ENCODE results near the gene MYOZ3.

The MYOZ3 gene

DNA sequence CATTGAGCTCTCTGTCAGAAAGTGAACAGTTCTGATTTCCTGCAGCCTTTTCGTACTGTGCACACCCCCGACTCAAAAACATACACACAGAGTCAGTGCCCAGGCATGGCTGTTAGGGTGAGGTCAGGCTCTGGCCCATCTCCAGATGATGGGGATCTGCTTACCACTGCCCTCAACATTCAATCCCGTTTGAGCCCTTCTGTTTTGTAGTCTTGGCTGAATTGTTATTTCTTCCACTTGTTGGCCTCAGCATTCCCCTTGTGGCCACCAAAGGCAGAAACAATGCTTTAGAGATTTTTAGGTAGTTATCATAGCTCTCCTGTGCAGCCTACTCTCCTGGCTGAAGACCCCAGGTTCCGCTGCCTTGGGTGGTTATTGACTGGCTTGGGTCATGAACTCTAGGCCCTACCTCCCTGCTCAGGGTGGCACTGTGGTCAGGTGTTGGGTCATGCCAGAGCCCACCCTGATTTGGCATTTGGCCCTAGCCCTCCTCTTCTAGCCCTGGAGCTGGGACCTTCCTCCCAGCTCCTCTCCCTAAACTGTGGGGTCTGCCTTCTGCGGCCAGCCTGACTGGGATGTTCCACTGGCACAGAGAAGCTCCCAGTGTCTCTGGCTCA is 7.8 kb upstream of the MYOZ3 start:
- no peak for TF ChIP-seq ISL1 (CRISPR knock-in tag; IDR thresholded peaks at IDR 0.05)
- TF ChIP-seq SNAI2 (CRISPR knock-in tag; IDR thresholded peaks at IDR 0.05) = no peak
- TF ChIP-seq GLIS3 (CRISPR knock-in tag; IDR thresholded peaks at IDR 0.05) = no peak
- TF ChIP-seq ARNTL (CRISPR knock-in tag; IDR thresholded peaks at IDR 0.05; ENCODE audit: borderline replicate concordance, low read depth) = no peak
- TF ChIP-seq TOX (CRISPR knock-in tag; IDR thresholded peaks at IDR 0.05; ENCODE audit: borderline replicate concordance) = no peak
- TF ChIP-seq, protein P1, sequence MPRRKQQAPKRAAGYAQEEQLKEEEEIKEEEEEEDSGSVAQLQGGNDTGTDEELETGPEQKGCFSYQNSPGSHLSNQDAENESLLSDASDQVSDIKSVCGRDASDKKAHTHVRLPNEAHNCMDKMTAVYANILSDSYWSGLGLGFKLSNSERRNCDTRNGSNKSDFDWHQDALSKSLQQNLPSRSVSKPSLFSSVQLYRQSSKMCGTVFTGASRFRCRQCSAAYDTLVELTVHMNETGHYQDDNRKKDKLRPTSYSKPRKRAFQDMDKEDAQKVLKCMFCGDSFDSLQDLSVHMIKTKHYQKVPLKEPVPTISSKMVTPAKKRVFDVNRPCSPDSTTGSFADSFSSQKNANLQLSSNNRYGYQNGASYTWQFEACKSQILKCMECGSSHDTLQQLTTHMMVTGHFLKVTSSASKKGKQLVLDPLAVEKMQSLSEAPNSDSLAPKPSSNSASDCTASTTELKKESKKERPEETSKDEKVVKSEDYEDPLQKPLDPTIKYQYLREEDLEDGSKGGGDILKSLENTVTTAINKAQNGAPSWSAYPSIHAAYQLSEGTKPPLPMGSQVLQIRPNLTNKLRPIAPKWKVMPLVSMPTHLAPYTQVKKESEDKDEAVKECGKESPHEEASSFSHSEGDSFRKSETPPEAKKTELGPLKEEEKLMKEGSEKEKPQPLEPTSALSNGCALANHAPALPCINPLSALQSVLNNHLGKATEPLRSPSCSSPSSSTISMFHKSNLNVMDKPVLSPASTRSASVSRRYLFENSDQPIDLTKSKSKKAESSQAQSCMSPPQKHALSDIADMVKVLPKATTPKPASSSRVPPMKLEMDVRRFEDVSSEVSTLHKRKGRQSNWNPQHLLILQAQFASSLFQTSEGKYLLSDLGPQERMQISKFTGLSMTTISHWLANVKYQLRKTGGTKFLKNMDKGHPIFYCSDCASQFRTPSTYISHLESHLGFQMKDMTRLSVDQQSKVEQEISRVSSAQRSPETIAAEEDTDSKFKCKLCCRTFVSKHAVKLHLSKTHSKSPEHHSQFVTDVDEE (CRISPR knock-in tag; IDR thresholded peaks at IDR 0.05) = no peak
- no peak for TF ChIP-seq OSR1 (CRISPR knock-in tag; IDR thresholded peaks at IDR 0.05)
- TF ChIP-seq, protein P2, sequence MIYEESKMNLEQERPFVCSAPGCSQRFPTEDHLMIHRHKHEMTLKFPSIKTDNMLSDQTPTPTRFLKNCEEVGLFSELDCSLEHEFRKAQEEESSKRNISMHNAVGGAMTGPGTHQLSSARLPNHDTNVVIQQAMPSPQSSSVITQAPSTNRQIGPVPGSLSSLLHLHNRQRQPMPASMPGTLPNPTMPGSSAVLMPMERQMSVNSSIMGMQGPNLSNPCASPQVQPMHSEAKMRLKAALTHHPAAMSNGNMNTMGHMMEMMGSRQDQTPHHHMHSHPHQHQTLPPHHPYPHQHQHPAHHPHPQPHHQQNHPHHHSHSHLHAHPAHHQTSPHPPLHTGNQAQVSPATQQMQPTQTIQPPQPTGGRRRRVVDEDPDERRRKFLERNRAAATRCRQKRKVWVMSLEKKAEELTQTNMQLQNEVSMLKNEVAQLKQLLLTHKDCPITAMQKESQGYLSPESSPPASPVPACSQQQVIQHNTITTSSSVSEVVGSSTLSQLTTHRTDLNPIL (CRISPR knock-in tag; IDR thresholded peaks at IDR 0.05; ENCODE audit: low read depth) = no peak
- no peak for TF ChIP-seq RARB (CRISPR knock-in tag; IDR thresholded peaks at IDR 0.05)
- no peak for TF ChIP-seq CSDC2 (CRISPR knock-in tag; IDR thresholded peaks at IDR 0.05)
- peak; percentile 71 for ATAC-seq

DNA sequence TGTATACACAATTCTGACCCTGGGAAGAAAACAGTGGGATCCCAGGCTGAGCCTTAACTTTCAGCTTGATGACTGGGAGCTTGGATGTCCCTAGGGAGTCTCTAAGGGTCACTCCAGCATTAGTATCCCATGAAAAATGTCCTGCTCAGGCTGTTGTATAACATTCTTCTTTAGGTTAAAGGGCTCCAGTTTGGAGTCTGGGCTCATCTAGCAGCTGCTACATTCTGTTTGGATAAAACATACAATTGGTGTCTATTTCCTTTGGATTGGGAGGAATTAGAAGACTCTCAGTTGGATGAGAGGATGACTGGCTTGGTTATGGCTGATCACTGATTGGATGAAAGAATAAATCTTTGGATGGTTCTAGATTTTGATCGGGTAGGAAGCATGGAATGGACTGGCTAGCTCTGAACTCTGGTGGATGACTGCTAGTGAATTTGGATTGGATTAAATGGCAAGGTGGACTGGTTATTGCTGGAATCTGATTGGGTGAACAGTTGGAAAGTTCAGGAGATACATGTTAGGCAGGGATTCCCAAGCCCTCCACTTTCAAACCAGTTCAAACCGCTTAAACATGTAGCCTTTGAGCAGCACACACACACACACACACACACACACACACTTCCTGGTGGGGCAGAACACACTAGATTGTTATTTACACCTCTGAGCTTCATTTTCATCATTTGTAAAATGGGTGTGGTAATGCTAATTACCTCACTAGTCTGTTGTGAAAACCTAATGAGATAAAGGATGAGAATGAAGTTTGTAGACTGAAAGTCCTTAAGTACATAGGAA is 7.1 kb upstream of the MYOZ3 start:
- TF ChIP-seq RARB (CRISPR knock-in tag; IDR thresholded peaks at IDR 0.05) (no peak), ESRRG (CRISPR knock-in tag; IDR thresholded peaks at IDR 0.05) (no peak), ZNF565 (CRISPR knock-in tag; conservative IDR thresholded peaks at IDR 0.05; ENCODE audit: low read depth) (no peak), ARNTL (CRISPR knock-in tag; IDR thresholded peaks at IDR 0.05; ENCODE audit: borderline replicate concordance, low read depth) (no peak), ZFP3 (CRISPR knock-in tag; IDR thresholded peaks at IDR 0.05) (no peak), ZC3H10 (CRISPR knock-in tag; IDR thresholded peaks at IDR 0.05) (no peak), GLIS3 (CRISPR knock-in tag; IDR thresholded peaks at IDR 0.05) (no peak), TOX (CRISPR knock-in tag; IDR thresholded peaks at IDR 0.05; ENCODE audit: borderline replicate concordance) (no peak), CSDC2 (CRISPR knock-in tag; IDR thresholded peaks at IDR 0.05) (no peak), ZNF70 (CRISPR knock-in tag; IDR thresholded peaks at IDR 0.05) (no peak), ZFP30 (CRISPR knock-in tag; IDR thresholded peaks at IDR 0.05) (no peak), OSR1 (CRISPR knock-in tag; IDR thresholded peaks at IDR 0.05) (no peak), BACH2 (CRISPR knock-in tag; IDR thresholded peaks at IDR 0.05; ENCODE audit: borderline replicate concordance) (no peak), ISL1 (CRISPR knock-in tag; IDR thresholded peaks at IDR 0.05) (no peak), SNAI2 (CRISPR knock-in tag; IDR thresholded peaks at IDR 0.05) (no peak)
- TF ChIP-seq, protein P3, sequence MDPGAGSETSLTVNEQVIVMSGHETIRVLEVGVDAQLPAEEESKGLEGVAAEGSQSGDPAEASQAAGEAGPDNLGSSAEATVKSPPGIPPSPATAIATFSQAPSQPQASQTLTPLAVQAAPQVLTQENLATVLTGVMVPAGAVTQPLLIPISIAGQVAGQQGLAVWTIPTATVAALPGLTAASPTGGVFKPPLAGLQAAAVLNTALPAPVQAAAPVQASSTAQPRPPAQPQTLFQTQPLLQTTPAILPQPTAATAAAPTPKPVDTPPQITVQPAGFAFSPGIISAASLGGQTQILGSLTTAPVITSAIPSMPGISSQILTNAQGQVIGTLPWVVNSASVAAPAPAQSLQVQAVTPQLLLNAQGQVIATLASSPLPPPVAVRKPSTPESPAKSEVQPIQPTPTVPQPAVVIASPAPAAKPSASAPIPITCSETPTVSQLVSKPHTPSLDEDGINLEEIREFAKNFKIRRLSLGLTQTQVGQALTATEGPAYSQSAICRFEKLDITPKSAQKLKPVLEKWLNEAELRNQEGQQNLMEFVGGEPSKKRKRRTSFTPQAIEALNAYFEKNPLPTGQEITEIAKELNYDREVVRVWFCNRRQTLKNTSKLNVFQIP (CRISPR knock-in tag; IDR thresholded peaks at IDR 0.05; ENCODE audit: borderline replicate concordance, low read depth) = no peak
- TF ChIP-seq, protein P4, sequence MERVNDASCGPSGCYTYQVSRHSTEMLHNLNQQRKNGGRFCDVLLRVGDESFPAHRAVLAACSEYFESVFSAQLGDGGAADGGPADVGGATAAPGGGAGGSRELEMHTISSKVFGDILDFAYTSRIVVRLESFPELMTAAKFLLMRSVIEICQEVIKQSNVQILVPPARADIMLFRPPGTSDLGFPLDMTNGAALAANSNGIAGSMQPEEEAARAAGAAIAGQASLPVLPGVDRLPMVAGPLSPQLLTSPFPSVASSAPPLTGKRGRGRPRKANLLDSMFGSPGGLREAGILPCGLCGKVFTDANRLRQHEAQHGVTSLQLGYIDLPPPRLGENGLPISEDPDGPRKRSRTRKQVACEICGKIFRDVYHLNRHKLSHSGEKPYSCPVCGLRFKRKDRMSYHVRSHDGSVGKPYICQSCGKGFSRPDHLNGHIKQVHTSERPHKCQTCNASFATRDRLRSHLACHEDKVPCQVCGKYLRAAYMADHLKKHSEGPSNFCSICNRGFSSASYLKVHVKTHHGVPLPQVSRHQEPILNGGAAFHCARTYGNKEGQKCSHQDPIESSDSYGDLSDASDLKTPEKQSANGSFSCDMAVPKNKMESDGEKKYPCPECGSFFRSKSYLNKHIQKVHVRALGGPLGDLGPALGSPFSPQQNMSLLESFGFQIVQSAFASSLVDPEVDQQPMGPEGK (CRISPR knock-in tag; IDR thresholded peaks at IDR 0.05; ENCODE audit: borderline replicate concordance) = no peak
- TF ChIP-seq, protein P5, sequence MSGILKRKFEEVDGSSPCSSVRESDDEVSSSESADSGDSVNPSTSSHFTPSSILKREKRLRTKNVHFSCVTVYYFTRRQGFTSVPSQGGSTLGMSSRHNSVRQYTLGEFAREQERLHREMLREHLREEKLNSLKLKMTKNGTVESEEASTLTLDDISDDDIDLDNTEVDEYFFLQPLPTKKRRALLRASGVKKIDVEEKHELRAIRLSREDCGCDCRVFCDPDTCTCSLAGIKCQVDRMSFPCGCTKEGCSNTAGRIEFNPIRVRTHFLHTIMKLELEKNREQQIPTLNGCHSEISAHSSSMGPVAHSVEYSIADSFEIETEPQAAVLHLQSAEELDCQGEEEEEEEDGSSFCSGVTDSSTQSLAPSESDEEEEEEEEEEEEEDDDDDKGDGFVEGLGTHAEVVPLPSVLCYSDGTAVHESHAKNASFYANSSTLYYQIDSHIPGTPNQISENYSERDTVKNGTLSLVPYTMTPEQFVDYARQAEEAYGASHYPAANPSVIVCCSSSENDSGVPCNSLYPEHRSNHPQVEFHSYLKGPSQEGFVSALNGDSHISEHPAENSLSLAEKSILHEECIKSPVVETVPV (CRISPR knock-in tag; IDR thresholded peaks at IDR 0.05) = no peak
- TF ChIP-seq, protein P2 (CRISPR knock-in tag; IDR thresholded peaks at IDR 0.05; ENCODE audit: low read depth) = no peak
- TF ChIP-seq, protein P1 (CRISPR knock-in tag; IDR thresholded peaks at IDR 0.05) = no peak
- ATAC-seq = no peak

Data from SK-N-SH treated with all-trans-retinoic acid at 6 μM for 48 hours (cell line).